BLaER1 treated with 17β-estradiol and CSF1 and Interleukin-3, amounts not matched to agents 10 nM and 100 nM (cell line): ENCODE data around the gene RASA4B.
"Not testable (repeated sequence)": the region's sequence is repeated elsewhere in the genome, so short reads cannot be mapped to it uniquely, and the experiment has no call there.

Experiments
- H3K27ac ChIP-seq, 11 experiments: shearing (Covaris generic); formaldehyde crosslinking; 2 replicates each; pipeline ENCODE4 v1.8.1; 2022
- H3K27me3 ChIP-seq, 11 experiments: shearing (Covaris generic); formaldehyde crosslinking; 2 replicates each; pipeline ENCODE4 v1.8.1; 2022
- H3K36me3 ChIP-seq, 11 experiments: shearing (Covaris generic); formaldehyde crosslinking; 2 replicates each; pipeline ENCODE4 v1.8.1; 2022
- H3K4me1 ChIP-seq, 10 experiments: shearing (Covaris generic); formaldehyde crosslinking; 2 replicates each; pipeline ENCODE4 v1.8.1; 2022
- H3K4me2 ChIP-seq, 11 experiments: shearing (Covaris generic); formaldehyde crosslinking; 2 replicates each; pipeline ENCODE4 v1.8.1; 2022
- H3K4me3 ChIP-seq, 10 experiments: shearing (Covaris generic); formaldehyde crosslinking; 2 replicates each; pipeline ENCODE4 v1.8.1; 2022
- H3K9ac ChIP-seq, 11 experiments: shearing (Covaris generic); formaldehyde crosslinking; 2 replicates each; pipeline ENCODE4 v1.8.1; 2022
- H3K9me3 ChIP-seq, 11 experiments: shearing (Covaris generic); formaldehyde crosslinking; replicated peaks in 1 of 11; 2 replicates each; pipeline ENCODE4 v1.8.1; 2022
- H4K20me1 ChIP-seq, 11 experiments: shearing (Covaris generic); formaldehyde crosslinking; 2 replicates each; pipeline ENCODE4 v1.8.1; 2022

Gene RASA4B

GRCh38 chr7:102517550-102518147 is at the start of gene RASA4B:
Gene RASA4B, minus strand, starts transcription at chr7:102517777. Its CDS starts 67 bp downstream, at chr7:102517710.
- H3K27ac ChIP-seq, H3K9me3 ChIP-seq, H3K9ac ChIP-seq, H3K4me3 ChIP-seq, H3K4me1 ChIP-seq, H3K4me2 ChIP-seq, H4K20me1 ChIP-seq, H3K36me3 ChIP-seq, H3K27me3 ChIP-seq: not testable (repeated sequence)

GRCh38 chr7:102550808-102551422 is 33.3 kb upstream of the RASA4B start, which contains the start of gene SPDYE2:
Gene SPDYE2, plus strand, starts transcription at chr7:102551226. Its CDS starts 2,030 bp downstream, at chr7:102553256.
- not testable (repeated sequence) for H3K36me3 ChIP-seq, H4K20me1 ChIP-seq, H3K9me3 ChIP-seq, H3K4me2 ChIP-seq, H3K4me1 ChIP-seq, H3K27ac ChIP-seq, H3K27me3 ChIP-seq, H3K9ac ChIP-seq, H3K4me3 ChIP-seq

DNA sequence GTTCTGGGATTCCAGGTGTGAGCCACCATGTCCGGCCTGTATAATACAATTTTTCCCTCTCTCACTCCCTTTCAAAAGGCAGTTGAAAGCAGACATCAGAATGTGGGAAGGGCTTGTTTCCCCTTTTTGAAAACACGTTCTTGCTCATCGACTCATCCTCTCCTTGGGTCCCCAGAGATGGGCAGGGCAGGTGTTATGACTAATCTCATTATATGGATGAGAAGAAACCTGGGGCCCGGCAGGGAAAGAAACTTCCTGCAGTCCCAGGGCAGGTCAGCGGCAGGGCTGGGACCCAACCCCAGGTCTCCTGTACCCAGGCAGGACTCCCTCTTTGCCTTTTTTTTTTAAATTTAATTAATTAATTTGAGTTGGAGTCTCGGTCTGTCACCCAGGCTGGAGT is 28.8 kb upstream of the RASA4B start:
- H3K9me3 ChIP-seq, H3K4me2 ChIP-seq, H3K27ac ChIP-seq, H3K36me3 ChIP-seq, H3K4me3 ChIP-seq, H3K4me1 ChIP-seq, H3K27me3 ChIP-seq, H4K20me1 ChIP-seq, H3K9ac ChIP-seq: not testable (repeated sequence)

DNA sequence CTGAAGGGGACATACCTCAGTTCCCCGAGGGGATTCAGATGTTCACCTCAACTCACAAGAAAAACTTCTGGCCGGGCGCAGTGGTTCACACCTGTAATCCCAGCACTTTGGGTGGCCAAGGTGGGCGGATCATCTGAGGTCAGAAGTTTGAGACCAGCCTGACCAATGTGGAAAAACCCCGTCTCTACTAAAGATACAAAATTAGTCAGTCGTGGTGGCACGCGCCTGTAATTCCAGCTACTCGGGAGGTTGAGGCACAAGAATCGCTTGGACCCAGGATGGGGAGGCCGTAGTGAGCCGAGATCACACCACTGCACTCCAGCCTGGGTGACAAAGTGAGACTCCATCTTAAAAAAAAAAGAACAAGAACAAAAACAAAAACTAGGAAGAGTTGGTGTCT is 27.7 kb upstream of the RASA4B start:
- H3K9ac ChIP-seq, H3K36me3 ChIP-seq, H3K4me1 ChIP-seq, H3K4me2 ChIP-seq, H3K9me3 ChIP-seq, H3K27me3 ChIP-seq, H3K27ac ChIP-seq, H4K20me1 ChIP-seq, H3K4me3 ChIP-seq: not testable (repeated sequence)

- H3K4me3 ChIP-seq, H3K36me3 ChIP-seq, H3K27me3 ChIP-seq, H3K4me1 ChIP-seq, H3K9me3 ChIP-seq, H3K27ac ChIP-seq, H3K9ac ChIP-seq, H3K4me2 ChIP-seq, H4K20me1 ChIP-seq: not testable (repeated sequence)
These were observed 26.8 kb upstream of the RASA4B start for GRCh38 chr7:102544372-102544771.

DNA sequence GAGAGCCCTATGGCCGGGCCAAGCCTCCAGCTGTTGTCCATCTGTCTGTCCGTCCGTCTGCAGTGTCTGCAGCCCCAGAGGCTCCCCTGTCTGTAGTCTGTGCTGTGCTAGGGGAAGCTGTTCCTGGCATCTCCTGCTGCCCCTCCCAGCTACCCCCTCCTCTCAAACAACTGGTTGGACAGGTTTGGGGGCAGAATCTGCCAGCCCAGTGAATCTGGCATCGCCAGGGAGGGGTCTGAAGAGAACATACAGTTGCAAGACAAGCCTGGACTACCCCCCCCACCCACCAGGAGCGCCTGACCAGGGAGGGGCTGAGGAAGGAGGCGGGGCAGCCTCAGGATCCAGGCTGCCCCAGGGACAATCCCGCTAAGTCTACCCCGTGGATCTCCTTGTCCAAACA is 26.0 kb upstream of the RASA4B start, which contains the start of gene UPK3BL2:
UPK3BL2 (minus strand) TSS at position 101 of the 400 bp plus-strand sequence; CDS start at position 41, 60 bp downstream.
- H3K4me1 ChIP-seq, H3K4me3 ChIP-seq: not testable (repeated sequence)

DNA sequence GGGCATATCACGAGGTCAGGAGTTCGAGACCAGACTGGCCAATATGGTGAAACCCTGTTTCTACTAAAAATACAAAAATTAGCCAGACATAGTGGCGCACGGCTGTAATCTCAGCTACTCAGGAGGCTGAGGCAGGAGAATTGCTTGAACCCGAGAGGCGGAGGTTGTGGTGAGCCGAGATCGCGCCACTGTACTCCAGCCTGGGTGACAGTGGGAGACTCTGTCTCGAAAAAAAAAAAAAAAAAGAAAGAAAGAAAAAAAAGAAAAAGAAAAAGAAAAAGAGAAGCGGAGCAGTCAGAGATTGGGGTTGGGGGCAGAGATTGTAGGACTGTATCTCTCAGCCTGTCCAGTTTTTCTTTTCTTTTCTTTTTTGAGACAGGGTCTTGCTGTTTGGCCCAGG is 25.2 kb upstream of the RASA4B start:
- H3K27ac ChIP-seq, H3K4me2 ChIP-seq, H3K27me3 ChIP-seq, H3K4me3 ChIP-seq, H3K4me1 ChIP-seq, H4K20me1 ChIP-seq, H3K36me3 ChIP-seq, H3K9ac ChIP-seq, H3K9me3 ChIP-seq: not testable (repeated sequence)

More for the DNA sequence above, 26.0 kb upstream of the RASA4B start, which contains the start of gene UPK3BL2:
- H3K9ac ChIP-seq, H3K36me3 ChIP-seq, H3K9me3 ChIP-seq, H3K27ac ChIP-seq, H4K20me1 ChIP-seq, H3K27me3 ChIP-seq, H3K4me2 ChIP-seq: not testable (repeated sequence)

DNA sequence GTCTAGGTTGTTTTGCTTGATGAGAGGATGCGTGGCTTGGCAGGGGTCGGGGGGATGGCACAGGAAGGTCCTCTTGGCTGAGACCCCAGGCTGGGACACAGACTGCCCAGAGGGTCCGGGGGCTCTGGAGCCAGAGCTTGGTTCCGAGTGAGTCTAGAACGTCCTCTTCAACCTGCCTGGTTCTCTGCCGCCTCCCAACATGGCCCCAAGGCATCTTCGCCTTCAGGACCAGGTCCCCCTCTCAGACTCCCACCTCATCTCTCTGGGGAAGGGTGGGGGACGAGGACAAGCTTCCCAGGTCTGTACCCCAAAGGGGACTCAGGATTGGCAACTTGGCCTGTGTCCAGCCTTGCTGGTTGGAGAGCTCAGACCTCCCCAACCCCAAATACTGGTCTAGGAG is 24.5 kb upstream of the RASA4B start:
- H3K27me3 ChIP-seq, H3K36me3 ChIP-seq, H3K4me2 ChIP-seq, H3K27ac ChIP-seq, H4K20me1 ChIP-seq, H3K9me3 ChIP-seq, H3K9ac ChIP-seq, H3K4me3 ChIP-seq, H3K4me1 ChIP-seq: not testable (repeated sequence)

DNA sequence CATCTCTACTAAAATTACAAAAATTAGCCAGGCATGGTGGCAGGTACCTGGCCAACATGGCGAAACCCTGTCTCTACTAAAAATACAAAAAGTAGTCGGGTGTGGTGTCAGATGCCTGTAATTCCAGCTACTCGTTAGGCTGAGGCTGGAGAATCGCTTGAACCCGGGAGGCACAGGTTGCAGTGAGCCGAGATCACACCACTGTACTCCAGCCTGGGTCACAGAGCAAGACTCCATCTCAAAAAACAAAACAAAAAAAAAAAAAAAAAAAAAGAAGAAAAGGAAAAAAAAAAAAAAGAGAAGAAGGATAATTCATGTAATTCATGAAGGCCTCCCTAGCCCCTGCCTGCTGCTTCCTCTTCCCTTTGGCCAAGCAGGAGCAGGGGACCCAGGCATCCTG is 23.0 kb upstream of the RASA4B start:
- H3K36me3 ChIP-seq, H3K4me3 ChIP-seq, H3K4me2 ChIP-seq, H3K9ac ChIP-seq, H4K20me1 ChIP-seq, H3K9me3 ChIP-seq, H3K4me1 ChIP-seq, H3K27me3 ChIP-seq, H3K27ac ChIP-seq: not testable (repeated sequence)

DNA sequence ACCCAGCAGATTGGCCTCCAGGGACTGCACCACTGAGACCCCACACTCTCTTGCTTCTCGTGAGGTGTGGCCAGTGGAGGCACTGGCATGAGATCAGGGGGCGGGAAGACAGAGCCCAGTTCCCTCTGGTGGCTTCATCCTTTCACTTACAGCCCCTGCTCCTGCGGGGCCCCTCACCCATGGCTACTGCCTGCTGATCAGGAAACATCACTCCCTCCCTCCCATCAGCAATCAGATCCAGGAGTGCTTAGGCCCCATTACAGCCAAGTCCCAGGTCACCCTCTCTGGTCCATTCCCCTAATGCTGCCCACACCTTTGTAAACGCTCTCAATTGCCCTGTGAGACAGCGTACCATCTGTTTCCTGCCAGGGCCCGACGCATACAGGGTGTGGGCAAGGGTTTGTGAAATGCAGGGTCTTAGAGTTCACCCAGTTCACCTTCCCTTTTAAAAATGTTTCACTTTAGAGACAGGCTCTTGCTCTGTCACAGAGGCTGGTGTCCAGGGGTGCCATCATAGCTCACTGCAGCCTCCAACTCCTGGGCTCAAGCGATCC is 17.6 kb upstream of the RASA4B start:
- not testable (repeated sequence) for H3K4me1 ChIP-seq, H3K4me3 ChIP-seq, H3K9me3 ChIP-seq, H4K20me1 ChIP-seq, H3K27me3 ChIP-seq, H3K36me3 ChIP-seq
- H3K27ac ChIP-seq: peak overlapping the region in 8 of 11 experiments; percentile 42 to 74 (median 58); a peak in 13 of 22 replicates
- H3K4me2 ChIP-seq: peak overlapping the region in 10 of 11 experiments; percentile 46 to 70 (median 60); a peak in 16 of 22 replicates
- H3K9ac ChIP-seq: peak overlapping the region in 6 of 11 experiments; percentile 48 to 62 (median 53); a peak in 6 of 22 replicates

- H3K4me1 ChIP-seq, H4K20me1 ChIP-seq, H3K4me2 ChIP-seq, H3K4me3 ChIP-seq, H3K9ac ChIP-seq, H3K27me3 ChIP-seq, H3K36me3 ChIP-seq, H3K9me3 ChIP-seq, H3K27ac ChIP-seq: not testable (repeated sequence)
These were observed 14.6 kb upstream of the RASA4B start for GRCh38 chr7:102532127-102532526.

DNA sequence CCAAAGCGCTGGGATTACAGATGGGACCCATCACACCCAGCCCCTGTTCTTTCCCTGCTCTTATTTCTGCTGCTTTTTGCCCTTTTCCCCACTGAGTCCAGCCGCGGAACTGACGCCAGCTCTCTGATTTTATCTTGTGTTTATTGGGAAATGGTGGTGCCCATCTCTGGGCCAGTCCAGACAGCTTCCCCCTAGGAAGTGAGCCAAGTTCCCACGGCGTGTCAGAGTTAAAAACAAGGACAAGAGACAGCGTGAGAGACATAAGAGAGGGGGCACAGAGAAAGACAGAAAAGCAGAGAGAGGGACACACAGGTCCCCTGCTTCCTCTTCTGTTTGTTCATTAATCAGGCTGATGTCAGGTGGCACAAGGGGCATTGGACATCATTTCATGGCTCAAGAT is 14.0 kb upstream of the RASA4B start:
- H3K27ac ChIP-seq, H3K27me3 ChIP-seq, H3K4me1 ChIP-seq, H3K9me3 ChIP-seq, H3K9ac ChIP-seq, H3K4me2 ChIP-seq, H4K20me1 ChIP-seq, H3K4me3 ChIP-seq, H3K36me3 ChIP-seq: not testable (repeated sequence)

GRCh38 chr7:102527822-102528793 is 10.5 kb upstream of the RASA4B start:
- H3K27ac ChIP-seq, H3K27me3 ChIP-seq, H3K9ac ChIP-seq, H3K4me1 ChIP-seq, H3K9me3 ChIP-seq, H3K36me3 ChIP-seq, H4K20me1 ChIP-seq, H3K4me2 ChIP-seq, H3K4me3 ChIP-seq: not testable (repeated sequence)
